ENCODE results near the gene EIF4B. TPM values are rescaled to one million over a fixed set of nuclear protein-coding genes. Genes with fewer than 3 reads are reported as not detected.

EIF4B gene
- total RNA-seq, 2 donors from 2014 or later = 355 to 389 TPM

DNA sequence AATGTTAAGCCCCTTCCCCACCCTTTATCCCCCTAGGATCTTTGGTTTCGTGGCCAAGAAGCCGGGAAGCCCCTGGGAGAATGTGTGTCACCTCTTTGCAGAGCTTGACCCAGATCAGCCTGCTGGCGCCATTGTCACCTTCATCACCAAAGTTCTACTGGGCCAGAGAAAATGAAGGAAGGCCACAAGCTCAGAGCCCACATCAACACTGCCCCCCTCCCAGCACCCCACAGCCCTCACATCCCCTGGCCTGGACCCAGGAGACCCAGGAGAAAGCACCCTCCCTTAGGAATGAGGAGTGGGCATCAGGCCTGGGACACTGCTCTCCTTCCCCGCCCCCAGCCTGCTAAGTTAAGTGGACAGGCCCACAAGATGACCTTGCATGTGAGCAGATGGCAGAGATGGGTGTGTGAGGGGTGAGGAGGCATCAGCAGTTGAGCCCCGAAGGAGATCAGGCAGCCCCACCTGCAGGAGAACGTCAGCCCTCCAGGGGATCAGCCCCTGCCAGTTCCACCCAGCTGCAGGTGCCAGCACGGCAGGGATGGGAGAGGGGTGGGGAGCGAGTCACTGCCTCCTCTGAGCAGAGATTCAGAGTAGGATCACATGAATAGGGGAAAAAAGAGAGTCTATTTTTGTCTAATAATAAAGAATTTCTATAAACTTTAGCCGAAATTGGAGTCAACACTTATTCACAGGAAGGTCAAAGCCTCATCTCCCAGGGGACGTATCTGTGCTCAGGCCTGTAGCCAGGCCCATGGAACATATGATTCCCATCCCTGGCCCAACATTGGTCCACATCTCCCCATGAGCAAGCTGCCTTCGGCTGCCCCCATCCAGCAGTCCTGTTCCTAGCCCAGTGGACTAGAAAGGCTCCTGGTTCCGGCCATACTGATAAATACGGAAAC lies 57.7 kb downstream of the EIF4B start:
- intact Hi-C loops (cut with DNase I, micrococcal nuclease) = loop anchor here in 1 of 2 donors (5.0 to 10.0 kb wide), 2 partner anchors 33 to 131 kb away; partner anchors contain the start of gene IGFBP6
- peak in 1 of 2 donors; percentile 36 for DNase-seq

DNA sequence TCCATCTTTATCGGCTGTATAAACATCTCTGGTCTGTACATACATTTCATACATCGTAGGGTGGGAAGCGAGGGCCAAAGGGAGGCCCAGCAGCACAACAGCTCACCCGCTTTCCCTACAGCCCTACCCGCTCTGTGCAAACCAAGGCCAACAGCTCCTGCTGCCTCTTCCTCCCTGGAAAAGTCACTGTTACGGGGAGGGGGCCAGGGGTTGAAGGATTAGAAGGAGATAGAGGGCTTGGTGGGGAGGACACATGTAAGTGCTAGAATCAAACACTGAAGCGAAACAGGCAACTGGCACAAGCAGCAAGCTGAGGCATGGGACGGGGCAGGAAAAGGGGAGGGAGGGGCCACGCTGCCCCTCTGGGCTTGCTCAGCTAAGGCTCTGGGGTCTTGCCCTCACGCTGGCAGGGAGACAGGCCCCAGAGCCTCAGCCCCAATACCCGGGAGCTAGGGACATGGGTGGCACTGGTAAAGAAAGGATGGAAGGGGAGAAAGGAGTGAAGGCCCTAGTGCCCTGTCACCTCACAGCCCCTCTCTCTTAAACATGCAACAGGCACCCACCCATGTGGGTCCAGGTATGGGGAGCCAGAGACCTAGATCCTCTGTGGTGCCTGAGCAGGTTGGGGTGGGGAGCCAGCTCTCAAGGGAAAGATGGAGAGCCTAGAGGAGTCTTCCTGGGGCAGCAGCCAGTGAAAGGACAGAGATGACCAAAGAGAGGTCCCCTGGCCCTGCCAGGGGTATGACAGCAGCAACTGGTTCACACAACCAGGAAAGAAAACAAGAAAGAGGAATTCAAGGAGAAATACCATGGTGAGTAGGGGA lies 58.6 kb downstream of the EIF4B start:
- intact Hi-C loops (cut with DNase I, micrococcal nuclease) = loop anchor here in 1 of 2 donors (5.0 to 10.0 kb wide), 2 partner anchors 32 to 130 kb away; partner anchors contain the start of gene IGFBP6
- no peak for ATAC-seq
- DNase-seq = peak in 1 of 2 donors; percentile 22

More for the DNA sequence above, 57.7 kb downstream of the EIF4B start:
- ATAC-seq = no peak

DNA sequence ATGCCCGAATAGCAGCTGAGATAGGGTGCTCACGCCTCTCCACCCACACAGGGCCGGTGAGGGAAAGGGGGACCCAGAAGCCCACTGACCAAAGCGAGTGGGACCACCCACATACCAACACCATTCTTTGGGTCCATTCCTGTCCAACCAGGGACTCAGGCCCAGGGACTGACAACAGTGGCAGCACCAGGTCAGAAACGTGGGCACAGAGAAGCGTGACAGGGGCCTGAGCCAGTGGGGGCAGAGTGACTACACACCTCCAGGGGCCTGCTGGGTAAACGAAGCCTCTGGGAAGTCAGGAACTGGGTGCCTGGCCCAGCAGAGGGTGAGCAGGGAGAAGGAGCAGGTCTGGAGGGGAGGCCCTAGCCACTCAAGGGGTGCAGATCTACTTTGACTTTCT lies 59.2 kb downstream of the EIF4B start:
- DNase-seq (peak in 1 of 2 donors; percentile 25), ATAC-seq (no peak)
- intact Hi-C loops (cut with DNase I, micrococcal nuclease) = loop anchor here in 1 of 2 donors (10.0 kb wide), 1 partner anchor 129 kb away; no protein-coding TSS in a partner anchor

DNA sequence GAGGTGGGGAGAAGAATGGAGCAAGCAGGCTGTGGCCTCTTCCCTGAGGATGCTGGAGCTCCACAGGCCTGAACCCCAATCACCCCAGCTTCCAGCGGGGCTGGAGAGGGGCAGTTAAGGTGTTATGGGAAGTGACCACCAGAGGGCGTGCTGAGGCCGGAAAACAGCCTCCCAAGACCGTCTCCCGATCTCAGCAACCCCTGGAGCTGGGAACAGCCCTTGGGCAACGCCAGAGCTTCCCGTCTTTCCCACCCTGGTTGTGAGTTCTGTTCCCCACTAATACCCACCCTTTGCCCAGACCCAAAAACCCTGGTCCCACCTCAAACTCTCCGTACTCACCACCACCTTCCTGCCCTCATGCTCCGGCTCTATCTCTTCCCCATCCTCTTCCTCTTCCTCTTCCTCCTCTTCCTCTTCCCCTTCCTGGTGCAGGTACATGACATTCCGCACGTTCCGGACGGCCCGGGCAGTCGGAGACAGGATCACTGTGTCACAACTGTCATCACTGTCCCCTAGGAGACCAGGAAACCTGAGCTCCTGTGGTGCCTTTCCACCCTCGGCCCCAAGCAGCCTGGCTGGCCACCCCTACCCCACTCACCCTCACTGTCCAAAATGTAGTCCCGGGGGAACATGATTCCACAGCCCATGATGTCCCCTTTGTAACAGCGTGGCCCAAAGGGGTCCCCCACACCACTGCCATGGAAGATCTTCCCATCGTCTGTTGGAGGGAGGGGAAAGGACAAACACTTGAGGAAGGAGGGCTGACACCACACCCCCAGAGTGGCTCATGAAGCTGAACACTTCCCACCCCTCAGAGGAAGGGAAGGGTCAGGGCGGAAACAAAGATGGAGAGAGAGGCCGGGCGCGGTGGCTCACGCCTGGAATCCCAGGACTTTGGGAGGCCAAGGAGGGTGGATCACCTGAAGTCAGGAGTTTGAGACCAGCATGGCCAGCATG lies 60.0 kb downstream of the EIF4B start:
- peak; percentile 51 for ATAC-seq
- DNase-seq = peak; percentile 71 to 83
- intact Hi-C loops (cut with DNase I, micrococcal nuclease) = loop anchor here in 1 of 2 donors (10.0 kb wide), 1 partner anchor 129 kb away; no protein-coding TSS in a partner anchor

DNA sequence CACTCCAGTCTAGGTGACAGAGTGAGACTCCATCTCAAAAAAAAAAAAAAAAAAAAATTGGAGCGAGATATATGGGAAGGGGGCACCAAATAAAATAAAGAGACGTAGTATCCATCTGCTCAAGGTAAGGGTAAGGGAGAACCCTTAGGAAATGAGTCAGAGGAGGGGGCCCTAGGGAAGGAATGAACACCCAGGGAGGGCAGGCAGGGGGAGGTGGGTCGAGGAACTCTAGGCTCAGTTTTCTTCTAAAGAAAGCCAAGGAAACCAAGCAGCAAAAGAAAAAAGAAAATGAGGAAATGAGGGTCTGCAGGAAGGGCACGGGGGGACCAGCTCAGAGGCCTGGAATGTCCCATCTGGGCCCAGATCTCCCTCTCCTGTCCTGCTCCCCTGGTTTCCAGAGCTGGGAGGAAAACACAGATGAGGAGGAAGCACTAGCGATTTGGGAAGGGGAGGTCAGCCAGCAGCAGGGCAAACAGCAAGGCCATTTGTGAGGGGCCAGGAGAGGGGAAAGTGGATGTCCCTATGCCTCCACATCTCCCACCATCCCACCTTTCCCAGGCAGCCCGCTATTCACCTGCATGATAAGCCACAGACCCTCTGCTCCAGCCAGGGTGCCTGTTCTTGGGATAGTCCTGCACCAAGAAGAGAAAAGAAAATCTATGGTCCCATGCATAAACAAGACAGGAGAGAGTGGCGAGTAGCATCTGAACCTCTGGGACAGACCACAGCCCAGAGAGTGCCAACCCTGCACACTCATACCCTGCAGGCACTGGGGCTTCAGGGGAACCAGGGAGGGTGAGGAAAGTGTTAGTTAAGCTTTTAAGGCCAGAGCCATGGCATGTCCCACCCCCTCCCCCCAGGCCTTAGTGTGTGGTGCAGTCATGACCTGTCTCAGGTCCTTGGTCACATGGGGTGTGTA lies 61.1 kb downstream of the EIF4B start:
- no peak for ATAC-seq

DNA sequence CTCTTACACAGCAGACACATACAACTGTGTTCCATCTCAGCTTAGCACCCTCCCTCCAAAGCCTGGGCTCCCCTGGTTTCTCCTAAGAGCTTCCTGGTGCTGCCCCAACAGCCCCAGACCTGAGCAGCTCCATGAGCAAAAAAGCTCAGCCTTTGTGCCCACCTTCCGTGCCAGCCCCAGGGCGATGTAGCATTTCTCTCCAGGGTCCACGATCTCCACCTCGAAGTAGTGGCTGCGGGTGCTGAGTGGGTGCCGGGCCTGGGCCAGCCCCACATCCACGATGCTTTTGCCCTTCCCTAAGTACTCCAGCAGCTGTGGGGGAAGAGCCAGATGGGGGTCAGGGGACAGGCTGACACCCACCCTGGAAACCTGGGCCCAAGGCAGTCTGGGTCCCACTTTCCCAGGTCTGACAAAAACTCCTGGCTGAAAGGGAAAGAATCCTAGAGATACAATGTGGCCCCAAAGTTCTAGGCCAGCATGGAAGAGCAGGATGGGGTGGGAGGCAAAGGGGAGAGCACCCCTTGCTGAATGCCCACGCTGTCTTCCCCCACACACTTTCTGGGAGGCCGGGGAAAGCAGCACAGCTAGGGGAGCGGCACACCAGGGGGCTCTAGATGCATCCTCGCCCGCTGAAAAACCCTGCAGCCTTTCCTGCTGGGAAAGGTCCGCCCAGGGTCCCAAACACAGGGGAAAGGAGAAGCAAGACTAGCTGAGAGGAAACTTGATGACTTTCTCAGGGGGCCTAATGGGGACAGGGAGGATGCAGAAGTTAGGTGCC lies 61.9 kb downstream of the EIF4B start:
- intact Hi-C loops (cut with DNase I, micrococcal nuclease) = loop anchor here in 1 of 2 donors (10.0 kb wide), 1 partner anchor 127 kb away; no protein-coding TSS in a partner anchor
- DNase-seq = no peak
- no peak for ATAC-seq

More for the DNA sequence above, 61.1 kb downstream of the EIF4B start:
- DNase-seq = no peak
- intact Hi-C loops (cut with DNase I, micrococcal nuclease) = loop anchor here in 1 of 2 donors (10.0 kb wide), 1 partner anchor 127 kb away; no protein-coding TSS in a partner anchor

DNA sequence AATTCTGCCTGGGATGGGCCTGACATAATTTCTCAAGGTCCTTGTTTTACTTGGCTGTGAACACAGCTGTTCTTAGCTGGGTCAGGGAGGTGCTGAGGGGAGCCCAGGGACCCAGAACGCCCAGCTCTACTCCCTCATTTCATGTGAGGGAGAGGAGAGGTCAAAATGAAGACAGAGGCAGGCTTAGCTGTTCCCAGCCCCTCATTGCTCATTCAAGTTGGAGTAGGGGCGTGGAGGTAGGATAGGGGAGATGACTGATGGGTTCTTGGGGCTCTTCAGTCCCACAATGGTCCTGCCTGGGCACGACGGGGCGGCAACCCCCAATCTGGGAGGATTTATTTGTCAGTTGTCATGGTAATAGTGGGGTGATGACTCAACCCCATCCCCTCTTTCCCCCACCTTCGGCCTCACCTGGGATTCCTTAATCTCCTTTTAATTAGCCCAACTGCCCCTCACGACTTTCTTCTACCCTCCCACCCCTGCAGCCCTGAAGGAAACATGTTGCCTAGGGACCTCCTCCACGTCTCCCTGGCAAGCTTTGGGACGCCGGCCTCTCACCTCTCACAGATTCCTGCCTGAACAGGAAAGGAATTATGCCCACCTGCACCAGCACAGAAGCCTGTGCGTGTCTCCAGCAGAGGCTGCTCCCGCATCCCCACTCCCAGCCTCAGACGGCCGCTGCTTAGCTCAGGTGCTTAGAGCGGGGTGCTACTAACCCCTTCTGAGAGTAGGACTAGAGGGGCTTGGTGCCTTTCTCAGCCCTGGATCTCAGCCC lies 62.7 kb downstream of the EIF4B start:
- ATAC-seq (no peak), DNase-seq (no peak)
- intact Hi-C loops (cut with DNase I, micrococcal nuclease) = loop anchor here in 1 of 2 donors (10.0 kb wide), 1 partner anchor 126 kb away; no protein-coding TSS in a partner anchor

DNA sequence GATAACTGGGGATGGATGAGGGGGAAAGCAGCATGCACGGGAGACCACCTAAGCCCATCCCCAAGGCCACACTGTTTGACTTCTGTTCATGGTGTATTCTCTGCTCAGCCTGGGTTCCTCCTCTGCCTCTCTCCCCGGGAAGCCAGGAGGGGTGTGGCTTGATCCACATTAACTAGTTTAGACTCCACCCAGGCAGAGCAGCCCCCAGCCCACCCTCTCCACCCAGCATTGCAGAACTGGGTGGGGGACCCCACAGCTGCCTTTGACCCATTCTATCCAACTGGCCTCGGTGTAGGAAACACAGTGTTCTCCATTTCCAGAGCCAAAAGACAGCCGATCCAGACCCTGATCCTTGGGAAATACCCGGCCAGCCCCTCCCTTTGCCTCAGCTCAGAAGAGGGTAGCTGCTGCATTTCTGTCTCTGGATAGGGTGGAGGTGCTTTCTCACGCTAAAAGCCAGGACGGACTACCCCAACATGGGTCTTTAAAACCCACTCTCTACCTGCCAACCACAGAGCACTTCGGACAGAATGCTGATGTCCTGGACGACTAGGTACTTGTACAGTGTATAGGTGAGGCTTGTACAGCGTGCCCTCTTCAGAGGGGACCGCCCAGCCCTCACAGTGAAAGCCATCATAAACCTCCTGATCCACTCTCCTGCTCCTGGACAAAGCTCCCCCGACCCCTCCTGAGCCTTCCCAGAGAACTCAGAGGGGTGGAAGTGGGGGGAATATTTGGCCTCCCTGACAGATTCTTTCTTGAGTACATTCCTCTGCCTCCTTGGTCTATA lies 63.6 kb downstream of the EIF4B start:
- intact Hi-C loops (cut with DNase I, micrococcal nuclease) = loop anchor here in 1 of 2 donors (10.0 kb wide), 1 partner anchor 125 kb away; no protein-coding TSS in a partner anchor
- DNase-seq (no peak), ATAC-seq (no peak)

DNA sequence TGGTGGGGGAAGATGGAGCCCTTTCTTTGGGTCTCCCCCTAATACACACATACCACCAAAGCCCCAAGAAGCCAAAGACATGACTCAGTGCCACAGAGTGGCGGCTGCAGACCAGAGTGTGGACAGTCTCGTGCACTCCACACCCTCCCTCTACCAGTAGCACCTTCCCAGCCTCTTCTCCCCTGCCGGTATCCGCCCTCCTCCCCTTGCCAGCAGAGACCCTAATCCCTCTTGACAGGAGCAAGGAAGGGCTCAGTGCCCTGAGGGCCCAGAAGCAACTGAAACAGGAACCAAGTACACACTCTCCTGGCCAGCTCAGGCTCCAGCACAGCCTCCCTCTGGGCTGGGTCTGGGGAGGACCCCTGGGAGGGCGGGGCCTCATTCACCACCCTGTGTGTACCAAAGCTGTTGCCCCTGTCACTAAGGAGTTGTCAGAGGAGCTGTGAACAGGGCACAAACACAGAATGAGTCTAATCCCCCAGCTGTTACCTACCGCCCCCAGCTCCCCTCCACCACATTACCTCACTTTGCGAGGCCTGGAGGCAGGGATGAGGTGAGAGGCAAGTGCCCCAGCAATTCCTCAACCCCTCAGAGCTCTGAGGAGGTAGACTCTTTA lies 64.7 kb downstream of the EIF4B start:
- no peak for ATAC-seq
- intact Hi-C loops (cut with DNase I, micrococcal nuclease) = no loop called here
- DNase-seq = no peak

DNA sequence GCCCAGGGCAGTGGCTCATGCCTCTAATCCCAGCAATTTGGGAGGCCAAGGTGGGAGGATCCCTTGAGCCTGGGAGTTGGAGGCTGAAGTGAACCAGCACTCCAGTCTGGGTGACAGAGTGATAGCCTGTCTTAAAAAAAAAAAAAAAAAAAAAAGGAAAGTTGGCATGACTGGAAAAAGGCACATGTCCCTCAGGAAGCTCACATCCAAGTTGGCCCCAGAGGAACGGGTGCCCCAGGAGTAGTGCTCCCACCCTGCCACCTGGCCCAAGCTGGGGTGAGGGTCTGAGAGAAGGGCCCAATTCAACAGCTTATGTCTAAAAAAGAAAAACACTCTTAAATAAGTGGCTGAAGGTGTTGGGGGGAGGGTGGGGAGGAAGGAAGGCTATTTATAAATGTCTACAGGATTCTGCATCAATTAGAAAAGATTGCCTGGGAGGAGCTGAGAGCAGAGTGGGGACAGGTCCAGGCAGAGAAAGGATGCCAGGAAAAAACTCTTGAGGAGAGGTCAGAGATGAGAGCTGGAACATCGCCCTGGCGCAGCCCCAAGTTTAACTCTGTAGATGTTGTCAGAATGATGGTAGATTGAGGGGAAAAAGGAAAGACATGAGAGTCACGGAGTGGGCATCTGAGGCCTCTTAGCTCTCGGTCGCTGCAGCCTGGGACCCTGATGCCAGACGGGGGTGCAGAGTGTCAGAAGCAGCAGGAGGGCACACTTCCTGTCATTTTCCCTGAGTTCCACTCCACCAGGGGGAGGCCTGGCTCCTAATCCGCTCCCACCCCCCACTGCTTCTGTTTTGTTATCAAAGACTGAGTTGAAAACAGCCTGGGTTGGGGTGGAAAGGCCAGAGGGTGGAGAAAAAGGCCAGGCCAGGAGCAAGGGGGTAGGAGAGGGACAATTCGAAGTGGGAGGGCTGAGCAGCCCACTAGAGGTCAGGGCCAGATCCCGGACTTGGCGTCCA lies 65.6 kb downstream of the EIF4B start:
- DNase-seq (no peak), ATAC-seq (no peak)
- intact Hi-C loops (cut with DNase I, micrococcal nuclease) = no loop called here

DNA sequence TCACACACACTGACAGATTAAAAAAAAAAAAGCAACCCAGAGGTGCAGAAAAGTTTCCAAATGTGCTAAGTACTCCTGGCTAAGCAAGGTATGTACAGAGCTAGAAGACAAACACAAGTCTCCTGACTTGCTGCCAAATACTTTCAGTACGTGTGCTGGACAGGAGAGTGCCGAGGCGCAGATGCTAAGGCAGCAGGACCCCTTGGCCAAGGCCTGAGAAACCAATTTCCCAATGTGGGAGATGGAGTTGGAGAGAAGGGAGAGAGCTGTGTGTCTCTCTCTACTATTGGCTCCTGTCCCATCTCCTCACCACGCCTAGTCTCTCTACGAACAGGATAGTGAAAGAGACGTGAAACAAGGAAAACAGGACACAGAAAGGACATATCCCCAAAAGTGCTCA lies 67.6 kb downstream of the EIF4B start:
- ATAC-seq (no peak), DNase-seq (no peak)
- intact Hi-C loops (cut with DNase I, micrococcal nuclease) = no loop called here

DNA sequence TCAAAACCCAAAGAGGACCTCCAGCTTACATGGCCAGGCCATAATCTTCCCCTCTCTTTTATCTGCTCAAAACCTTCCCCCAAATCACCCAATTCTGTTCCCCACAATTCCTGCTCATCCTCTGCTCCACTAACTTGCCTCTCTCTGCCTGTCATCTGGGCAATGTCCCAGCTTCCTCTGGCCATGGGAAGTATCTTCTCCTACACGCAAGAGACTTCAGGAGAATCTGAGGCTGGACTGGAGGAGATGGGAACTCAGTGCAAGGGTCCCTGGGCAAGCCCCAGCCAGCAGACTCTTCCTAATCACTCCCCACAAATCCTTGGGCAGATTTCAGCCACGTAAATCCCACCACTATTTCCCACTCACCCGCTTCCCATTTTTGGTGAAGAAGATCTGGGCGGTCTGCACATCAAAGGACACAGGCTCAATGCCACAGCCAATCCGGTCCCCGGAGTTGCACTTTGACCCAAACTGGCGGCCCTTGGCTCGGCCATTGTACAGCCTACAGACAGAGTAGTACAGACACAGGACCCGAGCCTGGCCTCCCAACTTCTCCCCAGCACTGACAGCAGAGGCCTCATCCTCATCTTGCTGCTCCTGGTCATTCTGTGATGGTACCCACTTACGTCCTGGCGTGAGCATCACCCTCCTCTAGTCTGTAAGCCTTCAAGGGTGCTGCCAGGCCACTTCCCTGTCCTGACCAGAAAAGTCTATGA lies 68.2 kb downstream of the EIF4B start:
- DNase-seq (no peak), ATAC-seq (no peak)
- intact Hi-C loops (cut with DNase I, micrococcal nuclease) = no loop called here

DNA sequence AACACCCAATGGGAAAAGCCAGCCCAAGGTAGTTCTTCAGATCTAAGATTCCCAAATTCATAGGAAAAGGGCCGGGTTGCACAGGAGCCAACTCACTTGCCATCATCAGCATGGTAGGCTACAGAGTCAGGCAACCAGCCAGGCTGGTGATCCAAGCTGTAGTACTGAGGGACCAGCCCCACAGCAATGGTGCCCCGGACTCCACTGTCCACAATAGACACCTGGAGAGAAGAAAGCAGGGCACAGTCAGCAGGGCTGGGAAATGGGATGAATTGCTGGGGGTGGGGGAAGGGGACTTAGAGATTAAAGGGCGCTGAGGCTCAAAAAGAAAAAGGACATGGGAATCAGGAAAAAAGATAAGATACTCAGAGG lies 68.7 kb downstream of the EIF4B start:
- intact Hi-C loops (cut with DNase I, micrococcal nuclease) = no loop called here
- no peak for DNase-seq
- ATAC-seq = no peak

Data from left colon (tissue), 2 donors.